Mammary epithelial cell (primary cell): ENCODE results near the gene ANKRD55.

Experiments used
- CTCF ChIP-seq, 2 donors: IDR thresholded peaks in 1 of 2; conservative IDR thresholded peaks in 1 of 2; 2 replicates each; pipeline ENCODE4 v1.5.1; 2011 to 2012; ENCODE audit warnings: inconsistent platforms in 2 of 2, low read length in 2 of 2, mild to moderate bottlenecking in 2 of 2, control low read depth in 1 of 2, low read depth in 1 of 2; ENCODE audit not compliant: insufficient read depth in 1 of 2; ENCODE audit errors: extremely low read depth in 1 of 2
- EZH2 ChIP-seq: IDR thresholded peaks from 2 replicates; pipeline ENCODE4 v1.6.1; 2012; ENCODE audit warnings: low read length, inconsistent platforms, borderline replicate concordance

GRCh38 chr5:56169281-56169680, 63.8 kb downstream of the ANKRD55 start:
- TF ChIP-seq CTCF (conservative IDR thresholded peaks at IDR 0.05 in 1 of 2, IDR thresholded peaks at IDR 0.05 in 1 of 2; ENCODE audit: extremely low read depth in 1 of 2, insufficient read depth in 1 of 2, low read depth in 1 of 2, low read length in 2 of 2) (no peak), EZH2 (no peak)
